Dedifferentiated amniotic fluid mesenchymal stem cell (primary cell): ENCODE data around the gene TJP3.

Source experiments
- DNase-seq: peaks from one replicate; pipeline ENCODE4 v3.0.0-alpha.2; 2016; ENCODE audit errors: extremely low spot score

TJP3 gene

GRCh38 chr19:3690551-3691371 lies 17.4 kb upstream of the TJP3 start:
- no peak for DNase-seq

GRCh38 chr19:3691372-3691716 lies 16.8 kb upstream of the TJP3 start:
- no peak for DNase-seq

- no peak for DNase-seq
These were observed 16.5 kb upstream of the TJP3 start for GRCh38 chr19:3691726-3692125.

GRCh38 chr19:3692141-3693024 lies 15.8 kb upstream of the TJP3 start:
- no peak for DNase-seq

GRCh38 chr19:3693025-3693925 lies 14.9 kb upstream of the TJP3 start:
- DNase-seq: no peak

GRCh38 chr19:3694361-3695123 lies 13.6 kb upstream of the TJP3 start:
- no peak for DNase-seq

GRCh38 chr19:3695124-3695733 lies 13.0 kb upstream of the TJP3 start:
- DNase-seq: no peak

GRCh38 chr19:3695986-3696659 lies 12.1 kb upstream of the TJP3 start:
- DNase-seq: no peak

- DNase-seq: no peak
These were observed 11.6 kb upstream of the TJP3 start for GRCh38 chr19:3696660-3696995.

GRCh38 chr19:3697094-3697493 lies 11.1 kb upstream of the TJP3 start:
- DNase-seq: no peak

- no peak for DNase-seq
These were observed 10.4 kb upstream of the TJP3 start for GRCh38 chr19:3697671-3698385.

- no peak for DNase-seq
These were observed 9.7 kb upstream of the TJP3 start for GRCh38 chr19:3698386-3698950.

- peak; percentile 42 for DNase-seq
These were observed 9.0 kb upstream of the TJP3 start for GRCh38 chr19:3698974-3699740.

- DNase-seq: no peak
These were observed 8.4 kb upstream of the TJP3 start for GRCh38 chr19:3699741-3700241.

GRCh38 chr19:3700242-3701032 lies 7.7 kb upstream of the TJP3 start, which contains the start of gene PIP5K1C:
TSS of gene PIP5K1C (minus strand) at chr19:3700468. CDS start at chr19:3700390, 78 bp downstream.
- DNase-seq: peak; percentile 77

GRCh38 chr19:3701200-3701599 lies 7.0 kb upstream of the TJP3 start:
- no peak for DNase-seq

- no peak for DNase-seq
These were observed 347 bp upstream of the TJP3 start for GRCh38 chr19:3707868-3708206.
